Lung (tissue), 12 donors: ENCODE data around the gene GC. TPM values are rescaled to one million over a fixed set of nuclear protein-coding genes. Genes with fewer than 3 reads are reported as not detected.
A peak's percentile ranks its signal among the peaks of the same experiment; 100 is the strongest.

ENCODE experiments used
- ATAC-seq: fragments of 200-7000 bp; cut with Tn5 transposase; one replicate; pipeline ENCODE4 v1.9.1; 2020; ENCODE audit warnings: moderate number of reproducible peaks; ENCODE audit not compliant: insufficient read depth, low FRiP score
- DNase-seq, 3 donors: peaks; one replicate each; pipeline ENCODE4 v3.0.0-alpha.2; 2013 to 2017
- H3K27ac ChIP-seq, 2 donors: one replicate each; pipeline ENCODE4 v1.5.1; 2013; ENCODE audit warnings: mild to moderate bottlenecking in 2 of 2, moderate library complexity in 2 of 2, control low read depth in 1 of 2, inconsistent platforms in 1 of 2, low read depth in 1 of 2, low read length in 1 of 2
- H3K27me3 ChIP-seq, 3 donors: one replicate each; pipeline ENCODE4 v1.5.1; 2013; ENCODE audit warnings: low read length in 2 of 3; ENCODE audit not compliant: control insufficient read depth in 3 of 3, insufficient read depth in 3 of 3
- H3K36me3 ChIP-seq, 4 donors: one replicate each; pipeline ENCODE4 v1.5.1; 2013; ENCODE audit warnings: low read length in 4 of 4, mild to moderate bottlenecking in 1 of 4, moderate library complexity in 1 of 4; ENCODE audit not compliant: control insufficient read depth in 4 of 4, insufficient read depth in 4 of 4
- H3K4me1 ChIP-seq, 5 donors: one replicate each; pipeline ENCODE4 v1.5.1; 2013; ENCODE audit warnings: low read length in 5 of 5, mild to moderate bottlenecking in 2 of 5, moderate library complexity in 1 of 5; ENCODE audit not compliant: control insufficient read depth in 5 of 5, insufficient read depth in 5 of 5
- H3K4me3 ChIP-seq: one replicate; pipeline ENCODE4 v1.5.1; 2013; ENCODE audit warnings: mild to moderate bottlenecking, control low read depth, moderate library complexity
- H3K9ac ChIP-seq, 2 donors: one replicate each; pipeline ENCODE4 v1.5.1; 2013; ENCODE audit warnings: low read length in 2 of 2, control low read depth in 1 of 2; ENCODE audit not compliant: insufficient read depth in 1 of 2
- H3K9me3 ChIP-seq, 4 donors: one replicate each; pipeline ENCODE4 v1.5.1; 2013; ENCODE audit warnings: low read length in 3 of 4, mild to moderate bottlenecking in 1 of 4, moderate library complexity in 1 of 4; ENCODE audit not compliant: control insufficient read depth in 4 of 4, insufficient read depth in 3 of 4
- CTCF ChIP-seq: IDR thresholded peaks from 2 replicates; pipeline ENCODE4 v1.5.1; 2012; ENCODE audit warnings: mild to moderate bottlenecking; ENCODE audit errors: control extremely low read depth, extremely low read depth
- WGBS, 2 donors: extraction: QIAGEN DNeasy Blood & Tissue Kit; methylation state at CpG; one replicate each; pipeline ENCODE4 v1.1.7; 2013; 5-methylcytosine and 5-hydroxymethylcytosine counted together
- polyA plus RNA-seq, 2 donors: library from polyadenylated mRNA; stranded (reverse); fragments of 200-250 nt; gene quantifications; one replicate each; pipeline ENCODE4 v1.2.1, GENCODE V29; 2013
- total RNA-seq, 2 donors: library from RNA; depleted of rRNA in 1 of 2; stranded (reverse); fragments of >200 nt in 1 of 2; gene quantifications; one replicate each; pipeline ENCODE4 v1.2.1, GENCODE V29; 2014 to 2021
- donor health status: control.
- donor health status: control.
- donor health status: Bipolar disorder and iron deficiency.
- donor health status: healthy.
- donor health status: DM: yes; HTN: yes; CAD: no.

GC gene
- total and polyA plus RNA-seq, 4 donors, result 0.08 to 2.1 TPM; not detected in 2

- H3K9ac ChIP-seq, result no peak overlapping the region
- no peaks in the 10 kb centered on the region for H3K9me3 ChIP-seq
- DNase-seq, result peak in 2 of 3 donors; percentile 51 to 61
- H3K4me1 ChIP-seq, result no peaks in the 10 kb centered on the region
- no peaks in the 10 kb centered on the region for H3K36me3 ChIP-seq
- H3K4me3 ChIP-seq, result no peak overlapping the region
- H3K27me3 ChIP-seq, result no peaks in the 10 kb centered on the region
- TF ChIP-seq CTCF, result no peak
- 82 to 85% methylated on average over 2 of the region's 2 CpGs for WGBS, 2 donors
- no peak for ATAC-seq
- H3K27ac ChIP-seq, result no peak overlapping the region
Observed at GRCh38 chr4:71732706-71733105, 51.2 kb downstream of the GC start.

- DNase-seq, result no peak
Observed at GRCh38 chr4:71732066-71732465, 51.8 kb downstream of the GC start.

GRCh38 chr4:71729856-71730255 lies 54.0 kb downstream of the GC start:
- no peaks in the 10 kb centered on the region for H3K27me3 ChIP-seq
- 83 to 91% methylated on average over 2 of the region's 2 CpGs for WGBS, 2 donors
- H3K27ac ChIP-seq, result no peak overlapping the region
- no peaks in the 10 kb centered on the region for H3K9me3 ChIP-seq
- no peaks in the 10 kb centered on the region for H3K4me1 ChIP-seq
- ATAC-seq, result no peak
- TF ChIP-seq CTCF, result no peak
- H3K36me3 ChIP-seq, result no peaks in the 10 kb centered on the region
- no peak overlapping the region for H3K9ac ChIP-seq
- H3K4me3 ChIP-seq, result no peak overlapping the region
- no peak for DNase-seq

More at GRCh38 chr4:71732066-71732465, 51.8 kb downstream of the GC start:
- TF ChIP-seq CTCF, result no peak
- H3K9me3 ChIP-seq, result no peaks in the 10 kb centered on the region
- H3K9ac ChIP-seq, result no peak overlapping the region
- H3K4me1 ChIP-seq, result no peaks in the 10 kb centered on the region
- no peak overlapping the region for H3K4me3 ChIP-seq
- no peak overlapping the region for H3K27ac ChIP-seq
- 95 to 97% methylated on average over 1 of the region's 1 CpG for WGBS, 2 donors
- no peaks in the 10 kb centered on the region for H3K36me3 ChIP-seq
- H3K27me3 ChIP-seq, result no peaks in the 10 kb centered on the region
- no peak for ATAC-seq

GRCh38 chr4:71713611-71714203 lies 70.2 kb downstream of the GC start:
- peak in 2 of 3 donors; percentile 83 to 90 for DNase-seq
- TF ChIP-seq CTCF, result peak; percentile 49
- 31 to 54% methylated on average over 1 of the region's 1 CpG for WGBS, 2 donors

More at GRCh38 chr4:71713611-71714203, 70.2 kb downstream of the GC start:
- Histone ChIP-seq H3K9me3 (no peaks in the 10 kb centered on the region), H3K4me3 (no peak overlapping the region), H3K36me3 (no peaks in the 10 kb centered on the region), H3K4me1 (peaks cover 0 to 7% (median 0%) of the 10 kb centered on the region in 5 donors), H3K9ac (no peak overlapping the region), H3K27me3 (no peaks in the 10 kb centered on the region), H3K27ac (no peak overlapping the region)
- ATAC-seq, result no peak
